HEK293 (cell line): ENCODE measurements around the gene VPS13D.
A peak's percentile ranks its signal among the peaks of the same experiment; 100 is the strongest.

ENCODE experiments used
- YY1 ChIP-seq: fragments of 450-650 bp; formaldehyde crosslinking; IDR thresholded peaks from 2 replicates; pipeline ENCODE4 v1.5.1; 2018; ENCODE audit warnings: missing biosample characterization, missing genetic modification characterization
- ZBTB48 ChIP-seq: fragments of 450-650 bp; formaldehyde crosslinking; IDR thresholded peaks from 2 replicates; pipeline ENCODE4 v1.5.1; 2016; ENCODE audit warnings: missing biosample characterization, missing genetic modification characterization
- ZIC2 ChIP-seq: fragments of 450-650 bp; formaldehyde crosslinking; IDR thresholded peaks from 2 replicates; pipeline ENCODE4 v1.5.1; 2016; ENCODE audit warnings: missing biosample characterization, missing genetic modification characterization
- ZNF19 ChIP-seq: fragments of 450-650 bp; formaldehyde crosslinking; IDR thresholded peaks from 2 replicates; pipeline ENCODE4; 2016; ENCODE audit warnings: missing biosample characterization, missing genetic modification characterization, low read depth
- ZNF311 ChIP-seq: fragments of 450-650 bp; formaldehyde crosslinking; IDR thresholded peaks from 2 replicates; pipeline ENCODE4 v1.5.1; 2017; ENCODE audit warnings: missing biosample characterization, missing genetic modification characterization, borderline replicate concordance
- ZNF514 ChIP-seq: fragments of 450-650 bp; formaldehyde crosslinking; IDR thresholded peaks from 2 replicates; pipeline ENCODE4 v1.5.1; 2016; ENCODE audit warnings: missing biosample characterization, missing genetic modification characterization
- ZNF555 ChIP-seq: fragments of 450-650 bp; formaldehyde crosslinking; conservative IDR thresholded peaks from 2 replicates; pipeline ENCODE4 v1.5.1; 2017; ENCODE audit warnings: missing biosample characterization, mild to moderate bottlenecking, missing genetic modification characterization, inconsistent platforms
- ZNF596 ChIP-seq: fragments of 450-650 bp; IDR thresholded peaks from 2 replicates; pipeline ENCODE4 v1.5.0; 2018; ENCODE audit warnings: missing biosample characterization, mild to moderate bottlenecking, missing genetic modification characterization, moderate library complexity
- ZNF600 ChIP-seq: fragments of 450-650 bp; formaldehyde crosslinking; IDR thresholded peaks from 2 replicates; pipeline ENCODE4 v1.5.1; 2016; ENCODE audit warnings: missing biosample characterization, missing genetic modification characterization
- ZNF837 ChIP-seq: fragments of 450-650 bp; formaldehyde crosslinking; IDR thresholded peaks from 2 replicates; pipeline ENCODE4 v1.5.1; 2016; ENCODE audit warnings: missing biosample characterization, missing genetic modification characterization
- TF ChIP-seq, protein P1 (sequence below): IDR thresholded peaks from 2 replicates; pipeline ENCODE4 v1.6.1; 2011; ENCODE audit warnings: mild to moderate bottlenecking, low read depth, low read length, borderline replicate concordance
- TF ChIP-seq, protein P2 (sequence below): fragments of 450-650 bp; formaldehyde crosslinking; IDR thresholded peaks from 2 replicates; pipeline ENCODE4 v1.5.1; 2016; ENCODE audit warnings: missing biosample characterization, missing genetic modification characterization
- TF ChIP-seq, protein P3 (sequence below): fragments of 450-650 bp; formaldehyde crosslinking; IDR thresholded peaks from 2 replicates; pipeline ENCODE4 v1.5.1; 2016; ENCODE audit warnings: missing biosample characterization, missing genetic modification characterization
- TF ChIP-seq, protein P4 (sequence below): fragments of 450-650 bp; formaldehyde crosslinking; conservative IDR thresholded peaks from 2 replicates; pipeline ENCODE4 v1.5.1; 2016; ENCODE audit warnings: low read depth, missing biosample characterization, missing genetic modification characterization
- TF ChIP-seq, protein P5 (sequence below): fragments of 450-650 bp; IDR thresholded peaks from 2 replicates; pipeline ENCODE4 v1.5.1; 2018; ENCODE audit warnings: missing biosample characterization, missing genetic modification characterization
- TF ChIP-seq, protein P6 (sequence below): fragments of 450-650 bp; formaldehyde crosslinking; IDR thresholded peaks from 2 replicates; pipeline ENCODE4 v1.5.1; 2016; ENCODE audit warnings: missing biosample characterization, missing genetic modification characterization
- TF ChIP-seq, protein P7 (sequence below): fragments of 450-650 bp; formaldehyde crosslinking; IDR thresholded peaks from 2 replicates; pipeline ENCODE4 v1.5.1; 2016; ENCODE audit warnings: missing biosample characterization, missing genetic modification characterization, borderline replicate concordance
- TF ChIP-seq, protein P8 (sequence below): fragments of 450-650 bp; formaldehyde crosslinking; IDR thresholded peaks from 2 replicates; pipeline ENCODE4 v1.5.1; 2017; ENCODE audit warnings: missing biosample characterization, missing genetic modification characterization

The VPS13D gene

DNA sequence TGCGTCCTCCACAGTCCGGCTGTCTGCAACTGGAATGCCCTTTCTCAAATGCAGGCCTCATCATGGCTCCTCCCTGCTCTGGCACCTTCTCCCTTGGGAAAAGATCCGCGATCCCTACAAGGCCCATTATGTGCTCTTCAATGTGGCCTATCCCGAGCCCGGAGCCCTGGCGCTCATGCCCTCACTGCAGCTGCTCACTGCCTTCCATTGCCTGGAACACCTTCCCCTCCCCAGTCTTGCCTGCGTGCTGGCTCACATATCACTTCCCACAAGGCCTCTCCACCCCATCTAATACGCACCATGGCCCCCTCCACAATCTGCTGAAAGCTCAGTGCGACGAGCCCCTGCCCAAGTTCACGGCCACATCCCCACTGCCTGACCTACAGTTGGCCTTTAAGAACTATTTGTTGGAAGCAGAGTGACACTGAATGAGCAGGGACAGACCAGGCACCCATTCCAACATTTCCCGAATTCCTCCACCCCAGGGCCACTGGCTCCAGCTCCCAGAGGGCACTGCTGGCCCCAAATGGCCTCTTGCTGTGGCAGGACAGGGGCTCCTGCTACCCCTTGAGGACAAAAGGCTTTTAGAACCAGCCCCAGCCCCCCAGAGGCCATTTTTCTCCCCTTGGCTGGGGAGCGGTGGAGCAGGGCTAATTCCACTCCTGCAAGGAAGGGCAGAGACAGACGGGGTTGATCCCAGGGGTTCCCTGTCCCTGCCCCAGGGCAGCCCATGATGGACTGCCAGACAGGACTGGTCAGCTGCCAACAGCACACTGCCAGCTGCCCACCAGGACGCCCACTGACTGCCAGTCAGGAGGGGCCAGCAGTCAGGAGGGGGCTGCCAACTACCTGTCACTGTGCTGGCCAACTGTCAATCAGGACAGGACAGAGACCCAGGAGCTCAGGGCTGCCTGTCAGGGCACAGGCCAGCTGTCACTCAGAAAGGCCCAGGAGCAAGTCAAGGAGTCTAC lies 323.4 kb downstream of the VPS13D start (continued):
- TF ChIP-seq, protein P1, sequence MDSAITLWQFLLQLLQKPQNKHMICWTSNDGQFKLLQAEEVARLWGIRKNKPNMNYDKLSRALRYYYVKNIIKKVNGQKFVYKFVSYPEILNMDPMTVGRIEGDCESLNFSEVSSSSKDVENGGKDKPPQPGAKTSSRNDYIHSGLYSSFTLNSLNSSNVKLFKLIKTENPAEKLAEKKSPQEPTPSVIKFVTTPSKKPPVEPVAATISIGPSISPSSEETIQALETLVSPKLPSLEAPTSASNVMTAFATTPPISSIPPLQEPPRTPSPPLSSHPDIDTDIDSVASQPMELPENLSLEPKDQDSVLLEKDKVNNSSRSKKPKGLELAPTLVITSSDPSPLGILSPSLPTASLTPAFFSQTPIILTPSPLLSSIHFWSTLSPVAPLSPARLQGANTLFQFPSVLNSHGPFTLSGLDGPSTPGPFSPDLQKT: no peak
- peak; percentile 68 for TF ChIP-seq ZNF600 (tag by site-specific recombination)
- TF ChIP-seq ZNF311 (tag by site-specific recombination): no peak
- TF ChIP-seq, protein P2, sequence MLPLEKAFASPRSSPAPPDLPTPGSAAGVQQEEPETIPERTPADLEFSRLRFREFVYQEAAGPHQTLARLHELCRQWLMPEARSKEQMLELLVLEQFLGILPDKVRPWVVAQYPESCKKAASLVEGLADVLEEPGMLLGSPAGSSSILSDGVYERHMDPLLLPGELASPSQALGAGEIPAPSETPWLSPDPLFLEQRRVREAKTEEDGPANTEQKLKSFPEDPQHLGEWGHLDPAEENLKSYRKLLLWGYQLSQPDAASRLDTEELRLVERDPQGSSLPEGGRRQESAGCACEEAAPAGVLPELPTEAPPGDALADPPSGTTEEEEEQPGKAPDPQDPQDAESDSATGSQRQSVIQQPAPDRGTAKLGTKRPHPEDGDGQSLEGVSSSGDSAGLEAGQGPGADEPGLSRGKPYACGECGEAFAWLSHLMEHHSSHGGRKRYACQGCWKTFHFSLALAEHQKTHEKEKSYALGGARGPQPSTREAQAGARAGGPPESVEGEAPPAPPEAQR (tag by site-specific recombination): no peak
- peak; percentile 62; the same call in 1 of the 2 replicates for TF ChIP-seq ZBTB48 (tag by site-specific recombination)
- TF ChIP-seq ZNF596: no peak
- no peak for TF ChIP-seq ZNF514 (tag by site-specific recombination)
- 0 out of 2 replicates have a peak, but pooled peaks have one; percentile 26 for TF ChIP-seq ZIC2 (tag by site-specific recombination)
- TF ChIP-seq ZNF837: no peak
- TF ChIP-seq, protein P3, sequence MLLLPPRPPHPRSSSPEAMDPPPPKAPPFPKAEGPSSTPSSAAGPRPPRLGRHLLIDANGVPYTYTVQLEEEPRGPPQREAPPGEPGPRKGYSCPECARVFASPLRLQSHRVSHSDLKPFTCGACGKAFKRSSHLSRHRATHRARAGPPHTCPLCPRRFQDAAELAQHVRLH (tag by site-specific recombination): no peak
- TF ChIP-seq, protein P4, sequence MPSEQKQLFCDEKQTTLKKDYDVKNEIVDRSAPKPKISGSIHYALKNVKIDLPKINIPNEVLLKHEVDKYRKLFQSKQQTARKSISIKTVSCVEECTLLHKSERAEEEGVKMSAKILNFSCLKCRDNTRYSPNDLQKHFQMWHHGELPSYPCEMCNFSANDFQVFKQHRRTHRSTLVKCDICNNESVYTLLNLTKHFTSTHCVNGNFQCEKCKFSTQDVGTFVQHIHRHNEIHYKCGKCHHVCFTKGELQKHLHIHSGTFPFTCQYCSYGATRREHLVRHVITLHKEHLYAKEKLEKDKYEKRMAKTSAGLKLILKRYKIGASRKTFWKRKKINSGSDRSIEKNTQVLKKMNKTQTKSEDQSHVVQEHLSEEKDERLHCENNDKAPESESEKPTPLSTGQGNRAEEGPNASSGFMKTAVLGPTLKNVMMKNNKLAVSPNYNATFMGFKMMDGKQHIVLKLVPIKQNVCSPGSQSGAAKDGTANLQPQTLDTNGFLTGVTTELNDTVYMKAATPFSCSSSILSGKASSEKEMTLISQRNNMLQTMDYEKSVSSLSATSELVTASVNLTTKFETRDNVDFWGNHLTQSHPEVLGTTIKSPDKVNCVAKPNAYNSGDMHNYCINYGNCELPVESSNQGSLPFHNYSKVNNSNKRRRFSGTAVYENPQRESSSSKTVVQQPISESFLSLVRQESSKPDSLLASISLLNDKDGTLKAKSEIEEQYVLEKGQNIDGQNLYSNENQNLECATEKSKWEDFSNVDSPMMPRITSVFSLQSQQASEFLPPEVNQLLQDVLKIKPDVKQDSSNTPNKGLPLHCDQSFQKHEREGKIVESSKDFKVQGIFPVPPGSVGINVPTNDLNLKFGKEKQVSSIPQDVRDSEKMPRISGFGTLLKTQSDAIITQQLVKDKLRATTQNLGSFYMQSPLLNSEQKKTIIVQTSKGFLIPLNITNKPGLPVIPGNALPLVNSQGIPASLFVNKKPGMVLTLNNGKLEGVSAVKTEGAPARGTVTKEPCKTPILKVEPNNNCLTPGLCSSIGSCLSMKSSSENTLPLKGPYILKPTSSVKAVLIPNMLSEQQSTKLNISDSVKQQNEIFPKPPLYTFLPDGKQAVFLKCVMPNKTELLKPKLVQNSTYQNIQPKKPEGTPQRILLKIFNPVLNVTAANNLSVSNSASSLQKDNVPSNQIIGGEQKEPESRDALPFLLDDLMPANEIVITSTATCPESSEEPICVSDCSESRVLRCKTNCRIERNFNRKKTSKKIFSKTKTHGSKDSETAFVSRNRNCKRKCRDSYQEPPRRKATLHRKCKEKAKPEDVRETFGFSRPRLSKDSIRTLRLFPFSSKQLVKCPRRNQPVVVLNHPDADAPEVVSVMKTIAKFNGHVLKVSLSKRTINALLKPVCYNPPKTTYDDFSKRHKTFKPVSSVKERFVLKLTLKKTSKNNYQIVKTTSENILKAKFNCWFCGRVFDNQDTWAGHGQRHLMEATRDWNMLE (tag by site-specific recombination): no peak
- TF ChIP-seq, protein P5, sequence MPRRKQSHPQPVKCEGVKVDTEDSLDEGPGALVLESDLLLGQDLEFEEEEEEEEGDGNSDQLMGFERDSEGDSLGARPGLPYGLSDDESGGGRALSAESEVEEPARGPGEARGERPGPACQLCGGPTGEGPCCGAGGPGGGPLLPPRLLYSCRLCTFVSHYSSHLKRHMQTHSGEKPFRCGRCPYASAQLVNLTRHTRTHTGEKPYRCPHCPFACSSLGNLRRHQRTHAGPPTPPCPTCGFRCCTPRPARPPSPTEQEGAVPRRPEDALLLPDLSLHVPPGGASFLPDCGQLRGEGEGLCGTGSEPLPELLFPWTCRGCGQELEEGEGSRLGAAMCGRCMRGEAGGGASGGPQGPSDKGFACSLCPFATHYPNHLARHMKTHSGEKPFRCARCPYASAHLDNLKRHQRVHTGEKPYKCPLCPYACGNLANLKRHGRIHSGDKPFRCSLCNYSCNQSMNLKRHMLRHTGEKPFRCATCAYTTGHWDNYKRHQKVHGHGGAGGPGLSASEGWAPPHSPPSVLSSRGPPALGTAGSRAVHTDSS: no peak
- TF ChIP-seq YY1: no peak
- TF ChIP-seq ZNF555 (tag by site-specific recombination): no peak
- TF ChIP-seq, protein P6, sequence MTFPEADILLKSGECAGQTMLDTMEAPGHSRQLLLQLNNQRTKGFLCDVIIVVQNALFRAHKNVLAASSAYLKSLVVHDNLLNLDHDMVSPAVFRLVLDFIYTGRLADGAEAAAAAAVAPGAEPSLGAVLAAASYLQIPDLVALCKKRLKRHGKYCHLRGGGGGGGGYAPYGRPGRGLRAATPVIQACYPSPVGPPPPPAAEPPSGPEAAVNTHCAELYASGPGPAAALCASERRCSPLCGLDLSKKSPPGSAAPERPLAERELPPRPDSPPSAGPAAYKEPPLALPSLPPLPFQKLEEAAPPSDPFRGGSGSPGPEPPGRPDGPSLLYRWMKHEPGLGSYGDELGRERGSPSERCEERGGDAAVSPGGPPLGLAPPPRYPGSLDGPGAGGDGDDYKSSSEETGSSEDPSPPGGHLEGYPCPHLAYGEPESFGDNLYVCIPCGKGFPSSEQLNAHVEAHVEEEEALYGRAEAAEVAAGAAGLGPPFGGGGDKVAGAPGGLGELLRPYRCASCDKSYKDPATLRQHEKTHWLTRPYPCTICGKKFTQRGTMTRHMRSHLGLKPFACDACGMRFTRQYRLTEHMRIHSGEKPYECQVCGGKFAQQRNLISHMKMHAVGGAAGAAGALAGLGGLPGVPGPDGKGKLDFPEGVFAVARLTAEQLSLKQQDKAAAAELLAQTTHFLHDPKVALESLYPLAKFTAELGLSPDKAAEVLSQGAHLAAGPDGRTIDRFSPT (tag by site-specific recombination): no peak
- TF ChIP-seq, protein P7, sequence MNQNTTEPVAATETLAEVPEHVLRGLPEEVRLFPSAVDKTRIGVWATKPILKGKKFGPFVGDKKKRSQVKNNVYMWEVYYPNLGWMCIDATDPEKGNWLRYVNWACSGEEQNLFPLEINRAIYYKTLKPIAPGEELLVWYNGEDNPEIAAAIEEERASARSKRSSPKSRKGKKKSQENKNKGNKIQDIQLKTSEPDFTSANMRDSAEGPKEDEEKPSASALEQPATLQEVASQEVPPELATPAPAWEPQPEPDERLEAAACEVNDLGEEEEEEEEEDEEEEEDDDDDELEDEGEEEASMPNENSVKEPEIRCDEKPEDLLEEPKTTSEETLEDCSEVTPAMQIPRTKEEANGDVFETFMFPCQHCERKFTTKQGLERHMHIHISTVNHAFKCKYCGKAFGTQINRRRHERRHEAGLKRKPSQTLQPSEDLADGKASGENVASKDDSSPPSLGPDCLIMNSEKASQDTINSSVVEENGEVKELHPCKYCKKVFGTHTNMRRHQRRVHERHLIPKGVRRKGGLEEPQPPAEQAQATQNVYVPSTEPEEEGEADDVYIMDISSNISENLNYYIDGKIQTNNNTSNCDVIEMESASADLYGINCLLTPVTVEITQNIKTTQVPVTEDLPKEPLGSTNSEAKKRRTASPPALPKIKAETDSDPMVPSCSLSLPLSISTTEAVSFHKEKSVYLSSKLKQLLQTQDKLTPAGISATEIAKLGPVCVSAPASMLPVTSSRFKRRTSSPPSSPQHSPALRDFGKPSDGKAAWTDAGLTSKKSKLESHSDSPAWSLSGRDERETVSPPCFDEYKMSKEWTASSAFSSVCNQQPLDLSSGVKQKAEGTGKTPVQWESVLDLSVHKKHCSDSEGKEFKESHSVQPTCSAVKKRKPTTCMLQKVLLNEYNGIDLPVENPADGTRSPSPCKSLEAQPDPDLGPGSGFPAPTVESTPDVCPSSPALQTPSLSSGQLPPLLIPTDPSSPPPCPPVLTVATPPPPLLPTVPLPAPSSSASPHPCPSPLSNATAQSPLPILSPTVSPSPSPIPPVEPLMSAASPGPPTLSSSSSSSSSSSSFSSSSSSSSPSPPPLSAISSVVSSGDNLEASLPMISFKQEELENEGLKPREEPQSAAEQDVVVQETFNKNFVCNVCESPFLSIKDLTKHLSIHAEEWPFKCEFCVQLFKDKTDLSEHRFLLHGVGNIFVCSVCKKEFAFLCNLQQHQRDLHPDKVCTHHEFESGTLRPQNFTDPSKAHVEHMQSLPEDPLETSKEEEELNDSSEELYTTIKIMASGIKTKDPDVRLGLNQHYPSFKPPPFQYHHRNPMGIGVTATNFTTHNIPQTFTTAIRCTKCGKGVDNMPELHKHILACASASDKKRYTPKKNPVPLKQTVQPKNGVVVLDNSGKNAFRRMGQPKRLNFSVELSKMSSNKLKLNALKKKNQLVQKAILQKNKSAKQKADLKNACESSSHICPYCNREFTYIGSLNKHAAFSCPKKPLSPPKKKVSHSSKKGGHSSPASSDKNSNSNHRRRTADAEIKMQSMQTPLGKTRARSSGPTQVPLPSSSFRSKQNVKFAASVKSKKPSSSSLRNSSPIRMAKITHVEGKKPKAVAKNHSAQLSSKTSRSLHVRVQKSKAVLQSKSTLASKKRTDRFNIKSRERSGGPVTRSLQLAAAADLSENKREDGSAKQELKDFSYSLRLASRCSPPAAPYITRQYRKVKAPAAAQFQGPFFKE (tag by site-specific recombination): no peak
- TF ChIP-seq, protein P8, sequence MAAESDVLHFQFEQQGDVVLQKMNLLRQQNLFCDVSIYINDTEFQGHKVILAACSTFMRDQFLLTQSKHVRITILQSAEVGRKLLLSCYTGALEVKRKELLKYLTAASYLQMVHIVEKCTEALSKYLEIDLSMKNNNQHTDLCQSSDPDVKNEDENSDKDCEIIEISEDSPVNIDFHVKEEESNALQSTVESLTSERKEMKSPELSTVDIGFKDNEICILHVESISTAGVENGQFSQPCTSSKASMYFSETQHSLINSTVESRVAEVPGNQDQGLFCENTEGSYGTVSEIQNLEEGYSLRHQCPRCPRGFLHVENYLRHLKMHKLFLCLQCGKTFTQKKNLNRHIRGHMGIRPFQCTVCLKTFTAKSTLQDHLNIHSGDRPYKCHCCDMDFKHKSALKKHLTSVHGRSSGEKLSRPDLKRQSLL (tag by site-specific recombination): peak; percentile 24; the same call in 1 of the 2 replicates
- no peak for TF ChIP-seq ZNF19 (tag by site-specific recombination)
